SK-N-SH treated with all-trans-retinoic acid at 6 μM for 48 hours (cell line): Measurements from ENCODE around the gene INPP4B.

Source experiments
- ATAC-seq: fragments of 200-7000 bp; cut with Tn5 transposase; 3 replicates; pipeline ENCODE4 v1.9.1; 2020; ENCODE audit warnings: mild to moderate bottlenecking, moderate library complexity
- ARNTL ChIP-seq: fragments of 450-650 bp; formaldehyde crosslinking; IDR thresholded peaks from 2 replicates; pipeline ENCODE4 v1.5.0; 2020; ENCODE audit warnings: low read depth, mild to moderate bottlenecking, moderate library complexity, borderline replicate concordance
- BACH2 ChIP-seq: fragments of 250-450 bp; sonication (Bioruptor Pico); IDR thresholded peaks from 2 replicates; pipeline ENCODE4 v1.9.0; 2021; ENCODE audit warnings: mild to moderate bottlenecking, borderline replicate concordance
- CSDC2 ChIP-seq: fragments of 250-450 bp; sonication (Bioruptor Pico); IDR thresholded peaks from 2 replicates; pipeline ENCODE4 v1.5.0; 2020; ENCODE audit warnings: mild to moderate bottlenecking, moderate library complexity
- GLIS3 ChIP-seq: fragments of 250-450 bp; sonication (Bioruptor Pico); IDR thresholded peaks from 2 replicates; pipeline ENCODE4 v1.5.0; 2020; ENCODE audit warnings: mild to moderate bottlenecking, moderate library complexity
- ISL1 ChIP-seq: fragments of 250-450 bp; sonication (Bioruptor Pico); IDR thresholded peaks from 2 replicates; pipeline ENCODE4 v2.1.2; 2022; ENCODE audit warnings: mild to moderate bottlenecking, moderate library complexity
- OSR1 ChIP-seq: fragments of 250-450 bp; sonication (Bioruptor Pico); IDR thresholded peaks from 2 replicates; pipeline ENCODE4 v1.8.0; 2022; ENCODE audit warnings: moderate library complexity, mild to moderate bottlenecking, inconsistent platforms
- PPARA ChIP-seq: fragments of 250-450 bp; sonication (Bioruptor Pico); IDR thresholded peaks from 2 replicates; pipeline ENCODE4 v1.5.0; 2020; ENCODE audit warnings: mild to moderate bottlenecking, borderline replicate concordance
- RARB ChIP-seq: fragments of 250-450 bp; sonication (Bioruptor Pico); IDR thresholded peaks from 2 replicates; pipeline ENCODE4 v1.8.0; 2021; ENCODE audit warnings: mild to moderate bottlenecking, moderate library complexity
- SNAI2 ChIP-seq: fragments of 250-450 bp; sonication (Bioruptor Pico); IDR thresholded peaks from 2 replicates; pipeline ENCODE4 v1.5.0; 2020; ENCODE audit warnings: mild to moderate bottlenecking, moderate library complexity
- TCF4 ChIP-seq: fragments of 250-450 bp; sonication (Bioruptor Pico); IDR thresholded peaks from 2 replicates; pipeline ENCODE4 v1.8.0; 2021; ENCODE audit warnings: mild to moderate bottlenecking, moderate library complexity, borderline replicate concordance
- TOX ChIP-seq: fragments of 250-450 bp; sonication (Bioruptor Pico); IDR thresholded peaks from 2 replicates; pipeline ENCODE4 v1.8.0; 2021; ENCODE audit warnings: mild to moderate bottlenecking, moderate library complexity, borderline replicate concordance
- TSHZ2 ChIP-seq: fragments of 250-450 bp; sonication (Bioruptor Pico); IDR thresholded peaks from 2 replicates; pipeline ENCODE4 v1.5.0; 2020; ENCODE audit warnings: mild to moderate bottlenecking, moderate library complexity
- ZC3H10 ChIP-seq: fragments of 250-450 bp; sonication (Bioruptor Pico); IDR thresholded peaks from 2 replicates; pipeline ENCODE4 v1.5.1; 2021; ENCODE audit warnings: mild to moderate bottlenecking, moderate library complexity
- ZFP3 ChIP-seq: fragments of 250-450 bp; sonication (Bioruptor Pico); IDR thresholded peaks from 2 replicates; pipeline ENCODE4 v1.5.0; 2020; ENCODE audit warnings: mild to moderate bottlenecking, moderate library complexity
- ZFP30 ChIP-seq: fragments of 450-650 bp; formaldehyde crosslinking; IDR thresholded peaks from 2 replicates; pipeline ENCODE4 v1.5.0; 2022; ENCODE audit warnings: mild to moderate bottlenecking, moderate library complexity
- ZNF565 ChIP-seq: fragments of 450-650 bp; formaldehyde crosslinking; conservative IDR thresholded peaks from 2 replicates; pipeline ENCODE4 v1.5.0; 2020; ENCODE audit warnings: low read depth, mild to moderate bottlenecking, moderate library complexity
- ZNF8 ChIP-seq: fragments of 450-650 bp; formaldehyde crosslinking; IDR thresholded peaks from 2 replicates; pipeline ENCODE4 v1.5.0; 2020; ENCODE audit warnings: mild to moderate bottlenecking, moderate library complexity
- TF ChIP-seq, protein P1 (sequence below): fragments of 250-450 bp; sonication (Bioruptor Pico); IDR thresholded peaks from 2 replicates; pipeline ENCODE4 v1.5.1; 2020; ENCODE audit warnings: low read depth, mild to moderate bottlenecking, moderate library complexity
- TF ChIP-seq, protein P2 (sequence below): fragments of 250-450 bp; sonication (Bioruptor Pico); IDR thresholded peaks from 2 replicates; pipeline ENCODE4 v1.8.0; 2021; ENCODE audit warnings: low read depth, mild to moderate bottlenecking, moderate library complexity, borderline replicate concordance
- TF ChIP-seq, protein P3 (sequence below): fragments of 250-450 bp; sonication (Bioruptor Pico); IDR thresholded peaks from 2 replicates; pipeline ENCODE4 v1.5.1; 2021; ENCODE audit warnings: mild to moderate bottlenecking, moderate library complexity
- TF ChIP-seq, protein P4 (sequence below): fragments of 250-450 bp; sonication (Bioruptor Pico); IDR thresholded peaks from 2 replicates; pipeline ENCODE4 v1.8.0; 2020; ENCODE audit warnings: mild to moderate bottlenecking, moderate library complexity, borderline replicate concordance

The INPP4B gene

GRCh38 chr4:142423861-142424260 lies 422.2 kb downstream of the INPP4B start:
- TF ChIP-seq RARB (CRISPR knock-in tag), result no peak
- no peak for TF ChIP-seq ARNTL (CRISPR knock-in tag)
- TF ChIP-seq ZFP3, result no peak
- TF ChIP-seq SNAI2 (CRISPR knock-in tag), result no peak
- TF ChIP-seq, protein P1, sequence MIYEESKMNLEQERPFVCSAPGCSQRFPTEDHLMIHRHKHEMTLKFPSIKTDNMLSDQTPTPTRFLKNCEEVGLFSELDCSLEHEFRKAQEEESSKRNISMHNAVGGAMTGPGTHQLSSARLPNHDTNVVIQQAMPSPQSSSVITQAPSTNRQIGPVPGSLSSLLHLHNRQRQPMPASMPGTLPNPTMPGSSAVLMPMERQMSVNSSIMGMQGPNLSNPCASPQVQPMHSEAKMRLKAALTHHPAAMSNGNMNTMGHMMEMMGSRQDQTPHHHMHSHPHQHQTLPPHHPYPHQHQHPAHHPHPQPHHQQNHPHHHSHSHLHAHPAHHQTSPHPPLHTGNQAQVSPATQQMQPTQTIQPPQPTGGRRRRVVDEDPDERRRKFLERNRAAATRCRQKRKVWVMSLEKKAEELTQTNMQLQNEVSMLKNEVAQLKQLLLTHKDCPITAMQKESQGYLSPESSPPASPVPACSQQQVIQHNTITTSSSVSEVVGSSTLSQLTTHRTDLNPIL, result no peak
- TF ChIP-seq ISL1 (CRISPR knock-in tag), result no peak
- TF ChIP-seq ZC3H10, result no peak
- TF ChIP-seq, protein P2, sequence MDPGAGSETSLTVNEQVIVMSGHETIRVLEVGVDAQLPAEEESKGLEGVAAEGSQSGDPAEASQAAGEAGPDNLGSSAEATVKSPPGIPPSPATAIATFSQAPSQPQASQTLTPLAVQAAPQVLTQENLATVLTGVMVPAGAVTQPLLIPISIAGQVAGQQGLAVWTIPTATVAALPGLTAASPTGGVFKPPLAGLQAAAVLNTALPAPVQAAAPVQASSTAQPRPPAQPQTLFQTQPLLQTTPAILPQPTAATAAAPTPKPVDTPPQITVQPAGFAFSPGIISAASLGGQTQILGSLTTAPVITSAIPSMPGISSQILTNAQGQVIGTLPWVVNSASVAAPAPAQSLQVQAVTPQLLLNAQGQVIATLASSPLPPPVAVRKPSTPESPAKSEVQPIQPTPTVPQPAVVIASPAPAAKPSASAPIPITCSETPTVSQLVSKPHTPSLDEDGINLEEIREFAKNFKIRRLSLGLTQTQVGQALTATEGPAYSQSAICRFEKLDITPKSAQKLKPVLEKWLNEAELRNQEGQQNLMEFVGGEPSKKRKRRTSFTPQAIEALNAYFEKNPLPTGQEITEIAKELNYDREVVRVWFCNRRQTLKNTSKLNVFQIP (CRISPR knock-in tag), result no peak
- TF ChIP-seq ZFP30 (CRISPR knock-in tag), result no peak
- no peak for TF ChIP-seq TSHZ2 (CRISPR knock-in tag)
- TF ChIP-seq OSR1, result no peak
- no peak for TF ChIP-seq TCF4 (CRISPR knock-in tag)
- TF ChIP-seq PPARA (CRISPR knock-in tag), result no peak
- TF ChIP-seq ZNF565 (CRISPR knock-in tag), result no peak
- no peak for TF ChIP-seq GLIS3 (CRISPR knock-in tag)
- TF ChIP-seq, protein P3, sequence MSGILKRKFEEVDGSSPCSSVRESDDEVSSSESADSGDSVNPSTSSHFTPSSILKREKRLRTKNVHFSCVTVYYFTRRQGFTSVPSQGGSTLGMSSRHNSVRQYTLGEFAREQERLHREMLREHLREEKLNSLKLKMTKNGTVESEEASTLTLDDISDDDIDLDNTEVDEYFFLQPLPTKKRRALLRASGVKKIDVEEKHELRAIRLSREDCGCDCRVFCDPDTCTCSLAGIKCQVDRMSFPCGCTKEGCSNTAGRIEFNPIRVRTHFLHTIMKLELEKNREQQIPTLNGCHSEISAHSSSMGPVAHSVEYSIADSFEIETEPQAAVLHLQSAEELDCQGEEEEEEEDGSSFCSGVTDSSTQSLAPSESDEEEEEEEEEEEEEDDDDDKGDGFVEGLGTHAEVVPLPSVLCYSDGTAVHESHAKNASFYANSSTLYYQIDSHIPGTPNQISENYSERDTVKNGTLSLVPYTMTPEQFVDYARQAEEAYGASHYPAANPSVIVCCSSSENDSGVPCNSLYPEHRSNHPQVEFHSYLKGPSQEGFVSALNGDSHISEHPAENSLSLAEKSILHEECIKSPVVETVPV (CRISPR knock-in tag), result no peak
- TF ChIP-seq, protein P4, sequence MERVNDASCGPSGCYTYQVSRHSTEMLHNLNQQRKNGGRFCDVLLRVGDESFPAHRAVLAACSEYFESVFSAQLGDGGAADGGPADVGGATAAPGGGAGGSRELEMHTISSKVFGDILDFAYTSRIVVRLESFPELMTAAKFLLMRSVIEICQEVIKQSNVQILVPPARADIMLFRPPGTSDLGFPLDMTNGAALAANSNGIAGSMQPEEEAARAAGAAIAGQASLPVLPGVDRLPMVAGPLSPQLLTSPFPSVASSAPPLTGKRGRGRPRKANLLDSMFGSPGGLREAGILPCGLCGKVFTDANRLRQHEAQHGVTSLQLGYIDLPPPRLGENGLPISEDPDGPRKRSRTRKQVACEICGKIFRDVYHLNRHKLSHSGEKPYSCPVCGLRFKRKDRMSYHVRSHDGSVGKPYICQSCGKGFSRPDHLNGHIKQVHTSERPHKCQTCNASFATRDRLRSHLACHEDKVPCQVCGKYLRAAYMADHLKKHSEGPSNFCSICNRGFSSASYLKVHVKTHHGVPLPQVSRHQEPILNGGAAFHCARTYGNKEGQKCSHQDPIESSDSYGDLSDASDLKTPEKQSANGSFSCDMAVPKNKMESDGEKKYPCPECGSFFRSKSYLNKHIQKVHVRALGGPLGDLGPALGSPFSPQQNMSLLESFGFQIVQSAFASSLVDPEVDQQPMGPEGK (CRISPR knock-in tag), result no peak
- no peak for TF ChIP-seq ZNF8 (CRISPR knock-in tag)
- no peak for ATAC-seq

- no peak for ATAC-seq
- TF ChIP-seq, protein P1, result no peak
- TF ChIP-seq PPARA (CRISPR knock-in tag) (no peak), ZNF8 (CRISPR knock-in tag) (no peak), CSDC2 (CRISPR knock-in tag) (no peak), ZFP30 (CRISPR knock-in tag) (no peak), RARB (CRISPR knock-in tag) (no peak), OSR1 (no peak), TOX (CRISPR knock-in tag) (no peak), SNAI2 (CRISPR knock-in tag) (no peak), ZFP3 (no peak), ARNTL (CRISPR knock-in tag) (no peak), BACH2 (no peak), GLIS3 (CRISPR knock-in tag) (no peak), ZC3H10 (no peak)
Measured at GRCh38 chr4:142420311-142421095, 425.6 kb downstream of the INPP4B start.
